ENCODE data around the gene RPL21. TPM values are rescaled to one million over a fixed set of nuclear protein-coding genes. Genes with fewer than 3 reads are reported as not detected.
A peak's percentile ranks its signal among the peaks of the same experiment; 100 is the strongest.

Gene RPL21
- total RNA-seq, 4 donors from 2014 or later = 71.8 to 702 (median 370) TPM

DNA sequence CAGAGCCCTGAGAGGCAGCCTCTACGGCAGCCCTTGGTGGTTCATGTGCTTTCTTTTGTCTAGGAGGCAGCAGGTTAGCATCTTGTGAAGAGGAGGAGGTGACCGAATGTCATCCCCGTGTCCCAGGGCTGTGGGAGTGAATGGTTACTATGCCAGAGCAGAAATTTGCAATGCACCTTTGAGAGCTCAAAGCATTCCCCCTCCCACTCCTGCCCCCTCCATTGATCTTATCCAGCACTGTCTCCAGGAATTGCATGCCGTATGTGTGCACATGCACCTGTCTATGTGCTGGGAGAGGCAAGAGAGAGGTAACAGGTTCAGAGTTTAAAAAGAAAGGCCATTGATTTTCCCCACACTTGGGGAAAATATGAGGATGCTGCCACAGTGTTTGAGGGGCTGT, 29.5 kb downstream of the RPL21 start:
- H3K27ac ChIP-seq = no peak overlapping the region
- H3K9me3 ChIP-seq = no peaks in the 10 kb centered on the region
- no peak overlapping the region for H3K4me3 ChIP-seq
- H3K27me3 ChIP-seq = no peaks in the 10 kb centered on the region
- no peaks in the 10 kb centered on the region for H3K36me3 ChIP-seq
- TF ChIP-seq, protein P1, sequence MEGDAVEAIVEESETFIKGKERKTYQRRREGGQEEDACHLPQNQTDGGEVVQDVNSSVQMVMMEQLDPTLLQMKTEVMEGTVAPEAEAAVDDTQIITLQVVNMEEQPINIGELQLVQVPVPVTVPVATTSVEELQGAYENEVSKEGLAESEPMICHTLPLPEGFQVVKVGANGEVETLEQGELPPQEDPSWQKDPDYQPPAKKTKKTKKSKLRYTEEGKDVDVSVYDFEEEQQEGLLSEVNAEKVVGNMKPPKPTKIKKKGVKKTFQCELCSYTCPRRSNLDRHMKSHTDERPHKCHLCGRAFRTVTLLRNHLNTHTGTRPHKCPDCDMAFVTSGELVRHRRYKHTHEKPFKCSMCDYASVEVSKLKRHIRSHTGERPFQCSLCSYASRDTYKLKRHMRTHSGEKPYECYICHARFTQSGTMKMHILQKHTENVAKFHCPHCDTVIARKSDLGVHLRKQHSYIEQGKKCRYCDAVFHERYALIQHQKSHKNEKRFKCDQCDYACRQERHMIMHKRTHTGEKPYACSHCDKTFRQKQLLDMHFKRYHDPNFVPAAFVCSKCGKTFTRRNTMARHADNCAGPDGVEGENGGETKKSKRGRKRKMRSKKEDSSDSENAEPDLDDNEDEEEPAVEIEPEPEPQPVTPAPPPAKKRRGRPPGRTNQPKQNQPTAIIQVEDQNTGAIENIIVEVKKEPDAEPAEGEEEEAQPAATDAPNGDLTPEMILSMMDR (IDR thresholded peaks at IDR 0.05) = no peak
- TF ChIP-seq POLR2A (IDR thresholded peaks at IDR 0.05) (no peak), EP300 (IDR thresholded peaks at IDR 0.05; ENCODE audit: low read depth) (no peak), POLR2AphosphoS5 (IDR thresholded peaks at IDR 0.05) (no peak)
- in situ Hi-C loops (cut with MboI; ENCODE audit: low pct_ligation_motif_present in 1 of 4, low pct_unique_long_range_greater_than_20kb in 1 of 4, low sequenced_read_pairs in 3 of 4) (no loop called here), intact Hi-C loops (cut with DNase I; ENCODE audit: low total_unique reads) (no loop called here)
- no peaks in the 10 kb centered on the region for H3K4me1 ChIP-seq
- DNase-seq = no peak
- WGBS, 2 donors (ENCODE audit: low coverage in 1 of 2) = 85% methylated on average over 4 of the region's 4 CpGs; no CpG with 5 or more reads in 1 of the 2 donors

DNA sequence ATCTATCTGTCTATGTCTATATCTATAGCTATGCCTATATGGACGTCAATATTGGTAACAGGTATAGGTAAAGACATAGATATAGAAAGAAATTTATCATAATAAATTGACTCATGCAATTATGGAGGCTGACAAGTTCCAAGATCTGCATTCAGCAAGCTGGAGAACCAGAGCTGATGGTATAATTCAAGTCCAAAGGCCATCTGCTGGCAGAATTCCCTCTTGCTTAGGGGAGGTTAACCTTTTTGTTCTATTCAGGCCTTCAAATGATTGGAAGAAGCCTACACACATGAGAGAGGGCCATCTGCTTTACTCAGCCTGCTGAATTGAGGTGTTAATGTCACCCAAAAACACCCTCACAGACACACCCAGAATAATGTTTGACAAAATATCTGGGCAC, 30.1 kb downstream of the RPL21 start:
- in situ Hi-C loops (cut with MboI; ENCODE audit: low pct_ligation_motif_present in 1 of 4, low pct_unique_long_range_greater_than_20kb in 1 of 4, low sequenced_read_pairs in 3 of 4) = no loop called here
- intact Hi-C loops (cut with DNase I; ENCODE audit: low total_unique reads) = no loop called here
- Histone ChIP-seq H3K27ac (no peak overlapping the region), H3K9me3 (no peaks in the 10 kb centered on the region), H3K4me3 (no peak overlapping the region), H3K4me1 (no peaks in the 10 kb centered on the region), H3K36me3 (no peaks in the 10 kb centered on the region), H3K27me3 (no peaks in the 10 kb centered on the region)
- peak; percentile 31 for DNase-seq
- TF ChIP-seq POLR2A (IDR thresholded peaks at IDR 0.05) = no peak
- TF ChIP-seq, protein P1 (IDR thresholded peaks at IDR 0.05) = no peak
- TF ChIP-seq EP300 (IDR thresholded peaks at IDR 0.05; ENCODE audit: low read depth) = no peak
- TF ChIP-seq POLR2AphosphoS5 (IDR thresholded peaks at IDR 0.05) = no peak
- WGBS, 2 donors (ENCODE audit: low coverage in 1 of 2) = 38 to 45% methylated on average over 1 of the region's 1 CpG

GRCh38 chr13:27283906-27284493, 32.6 kb downstream of the RPL21 start:
- in situ Hi-C loops (cut with MboI; ENCODE audit: low pct_ligation_motif_present in 1 of 4, low pct_unique_long_range_greater_than_20kb in 1 of 4, low sequenced_read_pairs in 3 of 4) = no loop called here
- intact Hi-C loops (cut with DNase I; ENCODE audit: low total_unique reads) = no loop called here
- peak; percentile 21 for DNase-seq

GRCh38 chr13:27288392-27288791, 37.0 kb downstream of the RPL21 start:
- 91 to 100% methylated on average over 1 to 4 of the region's 4 CpGs for WGBS, 2 donors (ENCODE audit: low coverage in 1 of 2)
- Histone ChIP-seq H3K27me3 (no peaks in the 10 kb centered on the region), H3K9me3 (no peaks in the 10 kb centered on the region), H3K4me1 (no peaks in the 10 kb centered on the region), H3K27ac (no peak overlapping the region), H3K36me3 (no peaks in the 10 kb centered on the region), H3K4me3 (no peak overlapping the region)
- in situ Hi-C loops (cut with MboI; ENCODE audit: low pct_ligation_motif_present in 1 of 4, low pct_unique_long_range_greater_than_20kb in 1 of 4, low sequenced_read_pairs in 3 of 4) (no loop called here), intact Hi-C loops (cut with DNase I; ENCODE audit: low total_unique reads) (no loop called here)
- no peak for DNase-seq
- no peak for TF ChIP-seq POLR2AphosphoS5 (IDR thresholded peaks at IDR 0.05)
- no peak for TF ChIP-seq EP300 (IDR thresholded peaks at IDR 0.05; ENCODE audit: low read depth)
- TF ChIP-seq, protein P1 (IDR thresholded peaks at IDR 0.05) = no peak
- TF ChIP-seq POLR2A (IDR thresholded peaks at IDR 0.05) = no peak

More at GRCh38 chr13:27283906-27284493, 32.6 kb downstream of the RPL21 start:
- Histone ChIP-seq H3K27me3 (no peaks in the 10 kb centered on the region), H3K4me1 (no peaks in the 10 kb centered on the region), H3K36me3 (no peaks in the 10 kb centered on the region), H3K27ac (no peak overlapping the region), H3K4me3 (no peak overlapping the region), H3K9me3 (no peaks in the 10 kb centered on the region)
- TF ChIP-seq, protein P1 (IDR thresholded peaks at IDR 0.05) = peak in 2 of 5 experiments; percentile 18 to 19
- no peak for TF ChIP-seq POLR2AphosphoS5 (IDR thresholded peaks at IDR 0.05)
- WGBS, 2 donors (ENCODE audit: low coverage in 1 of 2) = 91% methylated on average over 4 of the region's 4 CpGs; no CpG with 5 or more reads in 1 of the 2 donors

Data from transverse colon (tissue), 4 donors.